GM18873 (cell line): ENCODE measurements around the gene IGFL1.
"Not testable (repeated sequence)": the region's sequence is repeated elsewhere in the genome, so short reads cannot be mapped to it uniquely, and the experiment has no call there.

Experiments used
- ATAC-seq: cut with Tn5 transposase; IDR thresholded peaks from one replicate; pipeline ENCODE4 v1.9.1; 2021; ENCODE audit warnings: mild to moderate bottlenecking, moderate library complexity, moderate number of reproducible peaks; ENCODE audit not compliant: unreplicated experiment, low FRiP score

The IGFL1 gene

GRCh38 chr19:46264801-46265200, 35.3 kb downstream of the IGFL1 start:
- ATAC-seq = not testable (repeated sequence)

GRCh38 chr19:46265217-46265828, 35.8 kb downstream of the IGFL1 start:
- ATAC-seq = no peak

GRCh38 chr19:46269101-46269500, 39.6 kb downstream of the IGFL1 start:
- ATAC-seq = no peak

GRCh38 chr19:46270521-46271256, 41.1 kb downstream of the IGFL1 start:
- no peak for ATAC-seq

- no peak for ATAC-seq
These were observed 42.1 kb downstream of the IGFL1 start for GRCh38 chr19:46271481-46272197.

GRCh38 chr19:46273931-46274330, 44.4 kb downstream of the IGFL1 start:
- not testable (repeated sequence) for ATAC-seq

GRCh38 chr19:46279177-46279576, 49.6 kb downstream of the IGFL1 start:
- ATAC-seq = no peak
